Activated CD4-positive, alpha-beta T cell treated with anti-CD3 and anti-CD28 coated beads, Interleukin-2, amount 10 ng/mL, durations not matched to agents 24 days and 14 days (primary cell): ENCODE results near the gene CNGB1. TPM values are rescaled to one million over a fixed set of nuclear protein-coding genes. Genes with fewer than 3 reads are reported as not detected.

Experiments
- DNase-seq: peaks from one replicate; pipeline ENCODE4 v3.0.0; 2022
- H3K27ac Mint-ChIP-seq: one replicate; pipeline ENCODE4 v1.8.0; 2022; ENCODE audit warnings: mild to moderate bottlenecking, mixed read lengths
- H3K27me3 Mint-ChIP-seq: one replicate; pipeline ENCODE4 v1.8.0; 2022; ENCODE audit warnings: mixed read lengths
- H3K36me3 Mint-ChIP-seq: one replicate; pipeline ENCODE4 v1.8.0; 2022; ENCODE audit warnings: low read depth, mild to moderate bottlenecking, mixed read lengths
- H3K4me1 Mint-ChIP-seq: one replicate; pipeline ENCODE4 v1.8.0; 2021; ENCODE audit warnings: mixed read lengths
- H3K4me3 Mint-ChIP-seq: one replicate; pipeline ENCODE4 v1.8.0; 2022; ENCODE audit warnings: mild to moderate bottlenecking, moderate library complexity, mixed read lengths
- H3K9me3 Mint-ChIP-seq: one replicate; pipeline ENCODE4 v1.8.0; 2021; ENCODE audit warnings: mixed read lengths
- intact Hi-C: fragments of 100-400 bp; cut with micrococcal nuclease; formaldehyde crosslinking; loops from one replicate; pipeline ENCODE4 v1.15.1; 2023
- total RNA-seq: library from RNA; stranded (reverse); gene quantifications from 2 replicates; pipeline ENCODE4 v1.2.3, GENCODE V29; 2022

Gene CNGB1
- total RNA-seq, 1 donor from 2014 or later = not detected

- no peaks in the 10 kb centered on the region for H3K4me1 Mint-ChIP-seq
- no peak for DNase-seq
- no peaks in the 10 kb centered on the region for H3K36me3 Mint-ChIP-seq
- H3K9me3 Mint-ChIP-seq = no peaks in the 10 kb centered on the region
- H3K4me3 Mint-ChIP-seq = no peak overlapping the region
- H3K27me3 Mint-ChIP-seq = no peaks in the 10 kb centered on the region
- H3K27ac Mint-ChIP-seq = no peak overlapping the region
- intact Hi-C loops = no loop called here
Observed at GRCh38 chr16:57960310-57960709, 10.6 kb downstream of the CNGB1 start.

- no peaks in the 10 kb centered on the region for H3K36me3 Mint-ChIP-seq
- intact Hi-C loops = no loop called here
- H3K27ac Mint-ChIP-seq = no peak overlapping the region
- DNase-seq = no peak
- H3K9me3 Mint-ChIP-seq = no peaks in the 10 kb centered on the region
- H3K4me1 Mint-ChIP-seq = no peaks in the 10 kb centered on the region
- H3K27me3 Mint-ChIP-seq = no peaks in the 10 kb centered on the region
- H3K4me3 Mint-ChIP-seq = no peak overlapping the region
Observed at GRCh38 chr16:57959804-57960203, 11.1 kb downstream of the CNGB1 start.

- no peak overlapping the region for H3K27ac Mint-ChIP-seq
- no peaks in the 10 kb centered on the region for H3K36me3 Mint-ChIP-seq
- H3K4me1 Mint-ChIP-seq = no peaks in the 10 kb centered on the region
- no peaks in the 10 kb centered on the region for H3K27me3 Mint-ChIP-seq
- intact Hi-C loops = no loop called here
- no peaks in the 10 kb centered on the region for H3K9me3 Mint-ChIP-seq
- DNase-seq = no peak
- no peak overlapping the region for H3K4me3 Mint-ChIP-seq
Observed at GRCh38 chr16:57959121-57959520, 11.8 kb downstream of the CNGB1 start.

- no peak overlapping the region for H3K27ac Mint-ChIP-seq
- intact Hi-C loops = no loop called here
- DNase-seq = no peak
- no peaks in the 10 kb centered on the region for H3K4me1 Mint-ChIP-seq
- no peaks in the 10 kb centered on the region for H3K9me3 Mint-ChIP-seq
- H3K27me3 Mint-ChIP-seq = no peaks in the 10 kb centered on the region
- H3K36me3 Mint-ChIP-seq = no peaks in the 10 kb centered on the region
- H3K4me3 Mint-ChIP-seq = no peak overlapping the region
Observed at GRCh38 chr16:57958544-57958943, 12.4 kb downstream of the CNGB1 start.

GRCh38 chr16:57957673-57958392 lies 13.1 kb downstream of the CNGB1 start:
- H3K27me3 Mint-ChIP-seq = no peaks in the 10 kb centered on the region
- no peaks in the 10 kb centered on the region for H3K4me1 Mint-ChIP-seq
- H3K36me3 Mint-ChIP-seq = no peaks in the 10 kb centered on the region
- intact Hi-C loops = no loop called here
- no peak for DNase-seq
- no peak overlapping the region for H3K4me3 Mint-ChIP-seq
- H3K9me3 Mint-ChIP-seq = no peaks in the 10 kb centered on the region
- H3K27ac Mint-ChIP-seq = no peak overlapping the region

GRCh38 chr16:57956924-57957672 lies 13.8 kb downstream of the CNGB1 start:
- Mint-ChIP-seq H3K9me3 (no peaks in the 10 kb centered on the region), H3K36me3 (no peaks in the 10 kb centered on the region), H3K27ac (no peak overlapping the region), H3K4me1 (no peaks in the 10 kb centered on the region), H3K27me3 (no peaks in the 10 kb centered on the region), H3K4me3 (no peak overlapping the region)
- intact Hi-C loops = no loop called here
- DNase-seq = no peak

GRCh38 chr16:57956270-57956808 lies 14.6 kb downstream of the CNGB1 start:
- Mint-ChIP-seq H3K27me3 (no peaks in the 10 kb centered on the region), H3K4me3 (no peak overlapping the region), H3K36me3 (no peaks in the 10 kb centered on the region), H3K27ac (no peak overlapping the region), H3K4me1 (no peaks in the 10 kb centered on the region), H3K9me3 (no peaks in the 10 kb centered on the region)
- DNase-seq = no peak
- intact Hi-C loops = no loop called here

- H3K9me3 Mint-ChIP-seq = no peaks in the 10 kb centered on the region
- H3K27ac Mint-ChIP-seq = no peak overlapping the region
- H3K27me3 Mint-ChIP-seq = no peaks in the 10 kb centered on the region
- no peak overlapping the region for H3K4me3 Mint-ChIP-seq
- no peak for DNase-seq
- intact Hi-C loops = no loop called here
- no peaks in the 10 kb centered on the region for H3K4me1 Mint-ChIP-seq
- H3K36me3 Mint-ChIP-seq = no peaks in the 10 kb centered on the region
Observed at GRCh38 chr16:57955572-57956188, 15.2 kb downstream of the CNGB1 start.

GRCh38 chr16:57953857-57954256 lies 17.1 kb downstream of the CNGB1 start:
- DNase-seq = no peak
- no peaks in the 10 kb centered on the region for H3K36me3 Mint-ChIP-seq
- H3K9me3 Mint-ChIP-seq = no peaks in the 10 kb centered on the region
- H3K27ac Mint-ChIP-seq = no peak overlapping the region
- no peaks in the 10 kb centered on the region for H3K4me1 Mint-ChIP-seq
- H3K4me3 Mint-ChIP-seq = no peak overlapping the region
- intact Hi-C loops = no loop called here
- no peaks in the 10 kb centered on the region for H3K27me3 Mint-ChIP-seq

- intact Hi-C loops = no loop called here
- Mint-ChIP-seq H3K27me3 (no peaks in the 10 kb centered on the region), H3K27ac (no peak overlapping the region), H3K4me3 (no peak overlapping the region), H3K9me3 (no peaks in the 10 kb centered on the region), H3K36me3 (no peaks in the 10 kb centered on the region), H3K4me1 (no peaks in the 10 kb centered on the region)
- no peak for DNase-seq
Observed at GRCh38 chr16:57952909-57953308, 18.0 kb downstream of the CNGB1 start.

- DNase-seq = no peak
- Mint-ChIP-seq H3K27ac (no peak overlapping the region), H3K36me3 (no peaks in the 10 kb centered on the region), H3K4me3 (no peak overlapping the region), H3K4me1 (no peaks in the 10 kb centered on the region), H3K9me3 (no peaks in the 10 kb centered on the region), H3K27me3 (no peaks in the 10 kb centered on the region)
- intact Hi-C loops = no loop called here
Observed at GRCh38 chr16:57951204-57951960, 19.5 kb downstream of the CNGB1 start.

- no peak overlapping the region for H3K4me3 Mint-ChIP-seq
- no peaks in the 10 kb centered on the region for H3K9me3 Mint-ChIP-seq
- H3K27ac Mint-ChIP-seq = no peak overlapping the region
- no peaks in the 10 kb centered on the region for H3K4me1 Mint-ChIP-seq
- DNase-seq = no peak
- intact Hi-C loops = no loop called here
- H3K36me3 Mint-ChIP-seq = no peaks in the 10 kb centered on the region
- no peaks in the 10 kb centered on the region for H3K27me3 Mint-ChIP-seq
Observed at GRCh38 chr16:57950382-57950781, 20.5 kb downstream of the CNGB1 start.

- H3K36me3 Mint-ChIP-seq = no peaks in the 10 kb centered on the region
- no peaks in the 10 kb centered on the region for H3K4me1 Mint-ChIP-seq
- no peak overlapping the region for H3K27ac Mint-ChIP-seq
- H3K27me3 Mint-ChIP-seq = no peaks in the 10 kb centered on the region
- H3K9me3 Mint-ChIP-seq = no peaks in the 10 kb centered on the region
- no peak for DNase-seq
- intact Hi-C loops = no loop called here
- no peak overlapping the region for H3K4me3 Mint-ChIP-seq
Observed at GRCh38 chr16:57949595-57950238, 21.2 kb downstream of the CNGB1 start.
